ENCODE results near the gene TBC1D17.

TBC1D17 gene

DNA sequence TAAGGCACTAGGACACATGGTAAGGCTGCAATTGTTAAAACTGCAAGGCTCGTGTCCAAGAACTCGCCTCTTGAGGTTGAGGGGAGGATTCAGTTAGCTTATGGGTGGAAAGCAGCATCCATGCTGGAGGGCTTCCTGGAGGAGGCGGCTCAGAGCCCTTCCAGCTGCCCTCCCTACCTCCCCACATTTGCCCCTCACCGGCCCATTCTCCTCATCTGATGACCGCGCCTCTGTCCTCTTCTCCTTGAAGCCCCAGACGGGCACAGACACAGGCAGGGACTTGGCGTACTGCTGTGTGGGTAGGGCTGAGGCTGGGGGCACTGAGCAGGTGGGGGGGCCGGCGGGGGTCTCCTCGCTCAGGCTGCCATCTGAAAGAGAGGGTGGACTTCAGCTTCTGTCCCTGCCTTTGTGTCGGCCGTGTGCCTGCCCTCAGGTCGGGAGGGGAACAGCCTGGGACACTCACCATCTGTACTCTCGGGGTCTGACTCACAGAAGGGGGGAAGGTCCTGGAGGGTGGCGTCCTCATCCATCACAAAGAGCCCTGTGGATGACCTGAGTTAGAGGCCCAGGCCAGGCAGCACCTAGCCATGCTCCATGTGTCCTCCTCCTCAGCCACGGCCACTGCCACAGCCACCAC lies 6.0 kb upstream of the TBC1D17 start:
- DNase-seq, result no peak
- TF ChIP-seq, protein P1, sequence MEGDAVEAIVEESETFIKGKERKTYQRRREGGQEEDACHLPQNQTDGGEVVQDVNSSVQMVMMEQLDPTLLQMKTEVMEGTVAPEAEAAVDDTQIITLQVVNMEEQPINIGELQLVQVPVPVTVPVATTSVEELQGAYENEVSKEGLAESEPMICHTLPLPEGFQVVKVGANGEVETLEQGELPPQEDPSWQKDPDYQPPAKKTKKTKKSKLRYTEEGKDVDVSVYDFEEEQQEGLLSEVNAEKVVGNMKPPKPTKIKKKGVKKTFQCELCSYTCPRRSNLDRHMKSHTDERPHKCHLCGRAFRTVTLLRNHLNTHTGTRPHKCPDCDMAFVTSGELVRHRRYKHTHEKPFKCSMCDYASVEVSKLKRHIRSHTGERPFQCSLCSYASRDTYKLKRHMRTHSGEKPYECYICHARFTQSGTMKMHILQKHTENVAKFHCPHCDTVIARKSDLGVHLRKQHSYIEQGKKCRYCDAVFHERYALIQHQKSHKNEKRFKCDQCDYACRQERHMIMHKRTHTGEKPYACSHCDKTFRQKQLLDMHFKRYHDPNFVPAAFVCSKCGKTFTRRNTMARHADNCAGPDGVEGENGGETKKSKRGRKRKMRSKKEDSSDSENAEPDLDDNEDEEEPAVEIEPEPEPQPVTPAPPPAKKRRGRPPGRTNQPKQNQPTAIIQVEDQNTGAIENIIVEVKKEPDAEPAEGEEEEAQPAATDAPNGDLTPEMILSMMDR (IDR thresholded peaks at IDR 0.05), result no peak
- Mint-ChIP-seq H3K36me3 (ENCODE audit: low read depth) (peaks cover 6% of the 10 kb centered on the region), H3K4me1 (peaks cover 44% of the 10 kb centered on the region), H3K27ac (no peak overlapping the region), H3K27me3 (ENCODE audit: low read depth, poor library complexity) (no peaks in the 10 kb centered on the region), H3K9me3 (no peaks in the 10 kb centered on the region), H3K4me3 (peak overlapping the region; percentile 62)

DNA sequence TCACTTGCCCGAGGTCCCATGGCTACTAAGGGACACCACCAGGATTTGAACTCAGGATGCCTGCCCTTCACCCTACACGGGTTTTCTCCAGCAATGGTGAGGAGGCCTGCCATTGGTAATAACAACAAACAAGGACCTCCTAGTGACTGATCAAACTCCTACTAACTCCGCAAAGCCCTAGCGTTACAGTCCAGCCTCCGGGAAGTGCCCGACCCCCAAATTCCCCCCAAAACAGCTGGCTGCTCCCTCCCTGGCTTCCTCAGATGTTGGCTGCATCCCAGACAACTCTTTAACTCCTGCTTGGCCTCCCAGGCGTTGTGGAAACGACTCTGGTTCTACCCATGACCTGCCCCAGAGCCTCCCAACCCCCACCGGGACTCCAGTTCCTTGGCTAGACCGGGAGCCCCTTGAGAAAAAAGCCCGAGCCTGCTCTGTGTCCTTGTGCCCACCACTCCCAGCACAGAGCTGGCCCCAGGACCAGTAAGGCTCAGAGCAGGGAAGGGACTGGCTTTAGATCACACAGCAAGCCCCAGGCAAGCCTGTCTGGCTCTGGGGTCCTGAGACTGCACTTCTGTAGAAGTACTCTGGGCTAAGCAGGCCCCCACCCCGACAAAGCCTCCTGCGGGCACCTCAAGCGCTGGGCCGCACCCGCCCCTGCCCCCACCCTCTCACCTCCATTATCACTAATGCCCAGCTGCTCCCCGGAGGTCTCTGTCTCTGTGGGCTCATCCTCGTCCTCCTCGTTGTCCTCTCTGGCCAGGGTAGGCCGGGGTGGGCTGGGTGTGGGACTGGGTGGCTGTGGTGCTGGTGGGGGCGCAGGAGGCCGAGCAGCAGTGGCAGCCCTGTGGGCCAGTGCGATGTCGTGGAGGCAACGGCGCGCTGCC lies 5.0 kb upstream of the TBC1D17 start:
- Mint-ChIP-seq H3K4me1 (peaks cover 38% of the 10 kb centered on the region), H3K9me3 (no peaks in the 10 kb centered on the region)
- TF ChIP-seq, protein P1 (IDR thresholded peaks at IDR 0.05), result no peak

DNA sequence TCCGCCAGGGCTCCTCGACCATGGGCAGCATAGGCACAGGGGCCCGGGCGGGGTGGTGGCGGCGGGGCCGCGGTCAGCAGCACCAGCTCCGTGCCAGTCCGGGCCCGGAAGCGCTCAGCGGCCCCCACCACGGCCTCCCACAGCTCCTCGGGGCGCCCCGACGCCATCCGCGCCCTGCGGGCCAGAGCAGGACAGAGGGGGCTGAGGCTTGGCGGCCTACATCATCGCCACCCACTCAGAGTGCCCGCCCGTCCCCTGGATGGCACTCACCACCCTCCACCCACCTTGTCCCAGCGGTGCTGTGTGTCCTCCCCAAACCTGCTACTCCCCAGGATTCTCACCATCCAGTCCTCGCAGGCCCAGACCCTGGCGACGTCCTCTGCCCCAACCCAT lies 4.4 kb upstream of the TBC1D17 start:
- Mint-ChIP-seq H3K36me3 (ENCODE audit: low read depth) (peaks cover 6% of the 10 kb centered on the region), H3K4me1 (peaks cover 41% of the 10 kb centered on the region), H3K4me3 (no peak overlapping the region), H3K27me3 (ENCODE audit: low read depth, poor library complexity) (no peaks in the 10 kb centered on the region), H3K27ac (no peak overlapping the region), H3K9me3 (no peaks in the 10 kb centered on the region)
- DNase-seq, result no peak
- TF ChIP-seq, protein P1 (IDR thresholded peaks at IDR 0.05), result no peak

More for the DNA sequence above, 5.0 kb upstream of the TBC1D17 start:
- no peak for DNase-seq
- peak overlapping the region; percentile 36 for H3K27ac Mint-ChIP-seq
- H3K27me3 Mint-ChIP-seq (ENCODE audit: low read depth, poor library complexity), result no peaks in the 10 kb centered on the region
- H3K36me3 Mint-ChIP-seq (ENCODE audit: low read depth), result peaks cover 6% of the 10 kb centered on the region
- H3K4me3 Mint-ChIP-seq, result no peak overlapping the region

DNA sequence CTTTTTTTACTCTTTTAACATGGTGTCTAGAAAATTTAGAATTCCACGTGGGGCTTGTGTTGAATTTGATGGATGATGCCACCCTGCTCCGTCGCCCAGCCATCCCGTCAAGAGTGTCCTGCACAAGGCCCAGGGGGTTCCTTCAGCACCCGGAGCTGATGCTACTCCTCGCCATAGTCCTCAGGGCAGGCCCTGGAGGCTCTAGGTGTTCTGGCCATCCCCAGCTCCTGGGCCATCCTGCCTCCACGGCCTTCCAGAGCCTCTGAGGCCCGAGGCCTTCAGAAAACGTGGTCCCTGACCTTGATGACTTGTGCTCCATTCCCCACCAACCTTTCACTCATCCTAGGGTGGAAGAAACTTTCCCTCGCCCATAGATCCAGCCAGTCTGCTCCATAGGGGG lies 3.7 kb upstream of the TBC1D17 start:
- Mint-ChIP-seq H3K4me1 (peaks cover 48% of the 10 kb centered on the region), H3K27ac (no peak overlapping the region), H3K36me3 (ENCODE audit: low read depth) (peaks cover 7% of the 10 kb centered on the region), H3K9me3 (no peaks in the 10 kb centered on the region), H3K4me3 (no peak overlapping the region), H3K27me3 (ENCODE audit: low read depth, poor library complexity) (no peaks in the 10 kb centered on the region)
- TF ChIP-seq, protein P1 (IDR thresholded peaks at IDR 0.05), result no peak
- DNase-seq, result no peak

DNA sequence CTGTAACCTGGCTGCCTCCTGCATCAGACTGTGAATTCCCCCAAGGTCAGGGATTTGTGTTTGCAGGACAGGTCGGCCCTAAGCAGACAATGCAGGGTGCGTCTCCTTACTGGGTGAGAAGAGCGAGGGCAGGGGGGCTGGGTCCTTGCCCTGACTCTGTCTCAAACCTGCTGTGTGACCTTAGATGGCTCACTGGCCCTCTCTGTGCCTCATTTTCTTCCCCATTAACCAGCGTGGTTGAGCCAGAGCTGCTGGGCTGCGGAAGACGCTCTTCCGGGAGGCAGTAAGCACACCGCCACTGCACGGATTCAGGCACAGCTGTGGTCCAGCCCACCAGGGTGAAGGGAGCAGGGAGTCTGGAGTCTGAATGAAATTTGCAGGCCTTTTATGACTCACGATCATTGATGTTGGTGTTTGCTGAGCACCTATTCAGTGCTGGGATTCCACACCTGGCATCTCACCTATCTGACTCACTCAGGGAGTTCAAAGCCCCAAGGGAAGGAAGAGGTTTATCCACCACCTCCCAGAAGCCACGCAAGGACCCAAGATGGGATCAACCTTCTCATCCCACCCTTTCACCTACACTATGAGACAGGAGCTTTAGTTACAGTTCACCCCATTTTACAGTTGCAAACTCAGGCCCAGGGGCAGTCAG lies 2.9 kb upstream of the TBC1D17 start:
- H3K4me3 Mint-ChIP-seq, result peak overlapping the region; percentile 57
- TF ChIP-seq, protein P1 (IDR thresholded peaks at IDR 0.05), result no peak

More for the DNA sequence above, 2.9 kb upstream of the TBC1D17 start:
- H3K36me3 Mint-ChIP-seq (ENCODE audit: low read depth), result peaks cover 13% of the 10 kb centered on the region
- no peak overlapping the region for H3K27ac Mint-ChIP-seq
- no peak for DNase-seq
- H3K9me3 Mint-ChIP-seq, result no peaks in the 10 kb centered on the region
- H3K4me1 Mint-ChIP-seq, result peaks cover 53% of the 10 kb centered on the region
- H3K27me3 Mint-ChIP-seq (ENCODE audit: low read depth, poor library complexity), result no peaks in the 10 kb centered on the region

All from nephron progenitor cell (in vitro differentiated cells).